Inferior parietal cortex (tissue), 1 donor: ENCODE results near the gene PCSK7.

Source experiments
- DNase-seq: peaks from one replicate; pipeline ENCODE4 v3.0.0-alpha.2; 2016; ENCODE audit errors: extremely low spot score

The PCSK7 gene

GRCh38 chr11:117230999-117231841 is 653 bp downstream of the PCSK7 start:
- DNase-seq: no peak

- no peak for DNase-seq
These were observed 1.4 kb downstream of the PCSK7 start for GRCh38 chr11:117230286-117230961.

GRCh38 chr11:117229931-117230285 is 2.0 kb downstream of the PCSK7 start:
- no peak for DNase-seq

- no peak for DNase-seq
These were observed 2.5 kb downstream of the PCSK7 start for GRCh38 chr11:117229411-117229810.

GRCh38 chr11:117228091-117228490 is 3.8 kb downstream of the PCSK7 start:
- no peak for DNase-seq

- DNase-seq: peak; percentile 89
These were observed 5.2 kb downstream of the PCSK7 start for GRCh38 chr11:117226388-117227385.

GRCh38 chr11:117225553-117226170 is 6.2 kb downstream of the PCSK7 start:
- DNase-seq: no peak

- no peak for DNase-seq
These were observed 7.9 kb downstream of the PCSK7 start for GRCh38 chr11:117223741-117224689.

- DNase-seq: no peak
These were observed 8.7 kb downstream of the PCSK7 start for GRCh38 chr11:117222991-117223740.

- no peak for DNase-seq
These were observed 9.9 kb downstream of the PCSK7 start for GRCh38 chr11:117221775-117222517.

GRCh38 chr11:117220999-117221774 is 10.7 kb downstream of the PCSK7 start:
- DNase-seq: no peak

GRCh38 chr11:117220568-117220967 is 11.3 kb downstream of the PCSK7 start:
- no peak for DNase-seq

GRCh38 chr11:117219995-117220394 is 11.9 kb downstream of the PCSK7 start:
- no peak for DNase-seq

GRCh38 chr11:117219455-117219854 is 12.4 kb downstream of the PCSK7 start:
- DNase-seq: no peak

GRCh38 chr11:117219001-117219400 is 12.9 kb downstream of the PCSK7 start:
- DNase-seq: no peak

- no peak for DNase-seq
These were observed 13.5 kb downstream of the PCSK7 start for GRCh38 chr11:117218133-117218915.
